ENCODE measurements around the gene PHF11.

The PHF11 gene

DNA sequence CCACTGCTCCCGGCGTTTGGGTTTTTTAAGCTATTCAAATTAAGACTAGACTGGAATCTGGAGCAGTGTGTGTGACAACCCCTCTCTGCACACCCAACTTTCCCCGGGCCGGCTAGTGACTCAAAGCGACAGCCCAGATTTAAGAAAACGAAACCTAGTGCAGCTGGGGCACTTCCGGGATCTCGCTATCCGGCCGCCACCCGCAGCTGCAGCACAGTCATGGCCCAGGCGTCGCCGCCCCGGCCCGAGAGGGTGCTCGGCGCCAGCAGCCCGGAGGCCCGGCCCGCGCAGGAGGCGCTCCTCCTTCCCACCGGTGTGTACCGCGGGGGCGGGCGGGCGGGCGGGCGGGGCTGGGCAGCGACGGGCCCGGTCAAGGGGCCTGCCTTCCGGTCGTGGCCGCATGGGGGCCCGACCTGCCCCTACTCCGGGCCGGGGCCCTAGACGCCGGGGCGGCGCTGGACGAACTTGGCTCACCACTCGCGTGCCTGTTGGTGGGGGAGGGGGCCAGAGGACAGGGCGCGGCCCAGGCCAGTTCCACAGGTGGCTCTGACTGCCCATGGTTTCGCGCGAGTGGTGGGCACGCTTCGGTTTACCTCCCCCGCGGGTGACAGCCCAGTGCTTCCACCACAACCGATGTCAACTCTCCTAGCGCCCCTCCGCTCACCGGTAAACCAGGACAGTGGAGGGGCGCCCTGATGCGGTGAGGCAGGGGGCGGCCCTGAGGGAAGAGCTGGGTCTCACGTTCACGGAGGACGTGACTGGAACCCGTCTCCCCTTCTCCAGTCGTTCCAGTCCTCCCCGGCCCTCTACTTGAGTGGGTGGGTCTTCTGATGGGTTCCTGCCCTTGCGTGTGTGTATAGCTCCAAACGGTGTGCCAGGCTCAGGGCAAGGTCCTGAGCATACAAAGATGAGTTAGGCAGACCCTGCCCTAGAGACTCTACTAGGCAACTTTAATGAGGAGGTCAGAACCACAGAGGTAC, at the start of gene PHF11:
Gene PHF11 (plus strand): TSS at position 171 of the 980 bp plus-strand sequence. CDS start 49 bp downstream, at position 220.
- peak; percentile 95 for DNase-seq

DNA sequence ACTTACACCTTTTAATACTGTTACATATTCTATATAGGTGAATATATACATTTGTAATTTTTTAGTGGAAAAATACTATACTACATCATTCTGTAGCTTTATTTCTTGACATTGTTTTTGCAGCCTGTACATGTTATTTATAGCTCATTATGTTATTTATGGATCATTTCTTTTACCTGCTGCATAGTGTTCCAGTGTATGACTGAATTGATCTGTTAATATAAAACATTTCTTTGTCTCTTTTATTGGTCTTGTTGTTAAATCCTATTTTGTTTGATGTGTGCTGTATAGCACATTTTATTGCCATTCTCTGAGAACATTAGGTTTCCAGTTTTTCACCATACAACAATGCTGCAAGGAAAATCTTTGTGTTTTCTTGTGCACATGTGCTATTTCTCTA, 49.3 kb upstream of the PHF11 start:
- no peak for DNase-seq

DNA sequence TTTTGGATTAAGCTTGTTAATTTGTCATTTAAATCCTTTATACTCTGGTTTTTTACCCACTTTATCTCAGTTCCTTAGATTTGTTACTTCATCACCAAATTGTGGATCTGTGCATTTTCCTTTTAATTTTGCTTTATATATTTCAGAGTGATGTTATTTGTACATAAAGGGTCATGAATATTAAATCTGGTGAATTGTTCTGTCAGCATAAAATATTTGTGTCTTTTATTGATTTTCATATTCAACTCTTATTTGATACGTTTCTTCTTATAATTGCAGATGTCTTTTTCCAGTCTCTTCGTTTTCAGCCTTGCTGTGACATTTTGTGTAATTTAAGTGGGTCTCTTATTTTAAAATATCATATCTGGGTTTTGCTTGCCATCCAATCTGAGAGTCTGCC, 47.0 kb upstream of the PHF11 start:
- no peak for DNase-seq

DNA sequence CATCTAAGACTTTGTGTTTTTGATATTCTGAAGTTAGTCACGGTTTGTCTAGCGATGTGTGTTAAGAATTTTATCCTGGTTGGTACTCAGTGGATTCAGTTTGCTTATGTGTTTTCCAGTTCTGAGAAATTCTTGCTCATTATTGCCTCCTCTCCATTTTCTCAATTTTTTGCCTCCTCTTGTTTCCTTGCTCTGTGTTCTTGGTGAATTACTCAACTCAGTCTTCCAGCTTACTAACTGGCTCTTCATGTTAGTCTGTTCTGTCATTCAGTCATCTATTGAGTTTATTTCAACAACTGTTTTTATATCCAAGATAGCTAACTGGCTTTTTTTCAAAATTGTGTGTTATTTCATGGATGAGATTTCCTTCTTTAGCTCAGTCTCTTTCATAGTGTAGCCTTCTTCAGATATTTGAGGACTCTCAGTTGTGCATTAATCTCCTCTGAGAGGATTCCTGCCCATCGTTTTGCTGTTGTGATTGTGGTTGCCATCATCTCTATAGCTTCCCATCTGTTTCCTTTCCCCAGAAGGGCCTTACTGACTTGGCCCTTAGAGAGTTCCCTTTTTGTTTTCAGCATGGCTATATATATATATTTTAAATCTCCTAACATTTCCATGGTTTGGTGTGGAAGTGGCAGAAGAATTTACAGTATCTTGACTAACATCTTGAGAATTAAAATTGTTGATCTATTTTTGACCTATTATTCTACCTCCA, 45.5 kb upstream of the PHF11 start:
- DNase-seq, result no peak

DNA sequence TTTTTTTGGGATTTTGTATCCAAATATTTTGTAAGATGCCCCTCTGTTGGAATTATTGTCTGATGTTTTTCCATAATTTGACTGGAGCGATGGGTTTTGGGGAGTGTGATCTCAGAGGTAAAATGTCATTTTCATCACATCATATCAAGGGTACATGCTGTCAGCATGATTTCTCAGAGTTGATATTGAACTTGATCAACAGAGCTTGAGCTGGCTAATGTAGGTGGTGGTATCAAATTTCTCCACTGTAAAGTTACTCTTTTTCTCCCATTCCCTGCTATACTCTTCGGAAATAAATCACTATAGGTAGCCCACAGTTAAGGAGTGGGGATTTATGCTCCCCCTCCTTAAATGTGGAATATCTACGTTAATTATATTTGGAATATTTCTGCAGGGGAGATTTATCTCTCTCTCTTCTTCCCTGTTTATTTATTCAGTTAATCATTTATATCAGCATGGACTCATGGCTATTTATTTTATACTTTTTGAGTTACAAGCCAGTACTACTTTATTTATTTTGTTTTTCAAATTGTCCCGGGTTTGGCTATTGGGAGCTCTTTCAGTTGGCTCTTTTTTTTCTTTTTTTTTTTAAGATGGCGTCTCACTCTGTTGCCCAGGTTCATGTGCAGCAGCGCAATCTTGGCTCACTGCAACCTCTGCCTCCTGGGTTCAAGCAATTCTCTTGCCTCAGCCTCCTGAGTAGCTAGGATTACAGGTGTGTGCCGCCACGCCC, 42.9 kb upstream of the PHF11 start:
- DNase-seq, result no peak

DNA sequence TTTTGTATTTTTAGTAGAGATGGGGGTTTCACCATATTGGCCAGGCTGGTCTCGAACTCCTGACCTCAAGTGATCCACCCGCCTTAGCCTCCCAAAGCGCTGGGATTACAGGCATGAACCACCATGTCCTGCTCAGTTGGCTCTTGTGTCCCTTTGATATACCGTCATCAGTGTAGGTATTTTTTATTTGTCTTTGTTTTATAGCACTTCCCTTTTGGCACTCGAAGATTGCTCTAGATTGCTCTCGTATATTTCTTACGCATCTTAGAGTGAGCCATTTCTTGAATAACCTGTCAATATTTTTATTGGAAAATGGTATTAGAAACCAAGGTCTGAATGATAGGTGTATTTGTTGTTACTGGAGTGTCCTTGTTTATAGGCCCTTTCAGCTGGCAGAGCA, 42.3 kb upstream of the PHF11 start:
- no peak for DNase-seq

DNA sequence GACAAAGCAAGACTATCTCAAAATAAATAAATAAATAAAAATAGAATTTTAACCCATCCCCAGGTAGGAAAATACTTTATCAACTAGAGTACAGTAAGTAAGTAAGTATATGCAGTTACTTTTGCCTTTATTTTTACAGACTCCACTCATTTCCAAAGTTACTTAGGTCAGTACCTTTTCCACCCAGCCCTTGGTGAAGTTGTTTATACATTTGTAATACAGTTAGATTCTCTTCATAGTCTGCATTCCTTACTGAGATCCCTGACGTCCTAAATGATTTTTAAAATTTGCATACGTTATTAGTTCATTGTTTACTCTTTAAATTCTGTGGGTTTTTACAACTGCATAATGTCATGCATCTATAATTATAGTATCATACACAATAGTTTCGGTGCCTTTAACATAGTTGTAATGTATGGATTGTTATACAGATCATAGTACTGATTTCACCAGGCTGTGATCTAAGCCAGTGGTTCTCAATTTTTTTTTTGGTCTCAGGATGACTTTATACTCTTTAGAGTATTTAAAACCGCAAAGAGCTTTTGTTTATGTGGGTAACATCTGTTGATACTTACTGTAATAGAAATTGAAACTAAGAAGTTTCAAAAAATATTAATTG, 41.3 kb upstream of the PHF11 start:
- no peak for DNase-seq

DNA sequence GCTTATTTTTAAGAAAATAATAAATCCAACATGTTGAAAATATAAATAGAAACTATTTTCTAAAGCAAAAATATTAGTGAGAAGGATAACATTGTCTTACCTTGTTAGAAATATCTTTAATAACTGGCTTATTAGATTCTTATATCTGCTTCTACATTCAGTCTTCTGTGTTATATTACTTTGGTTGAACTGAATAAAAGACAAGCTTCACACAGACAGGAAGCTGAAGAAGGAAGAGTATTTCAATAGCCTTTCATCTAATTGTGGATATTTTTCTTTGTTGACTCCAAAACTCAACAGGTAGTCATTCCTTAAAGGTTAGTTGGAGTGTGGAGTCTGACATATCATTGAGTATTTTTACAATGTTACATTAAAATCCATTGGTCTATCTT, 40.8 kb upstream of the PHF11 start:
- DNase-seq, result no peak

DNA sequence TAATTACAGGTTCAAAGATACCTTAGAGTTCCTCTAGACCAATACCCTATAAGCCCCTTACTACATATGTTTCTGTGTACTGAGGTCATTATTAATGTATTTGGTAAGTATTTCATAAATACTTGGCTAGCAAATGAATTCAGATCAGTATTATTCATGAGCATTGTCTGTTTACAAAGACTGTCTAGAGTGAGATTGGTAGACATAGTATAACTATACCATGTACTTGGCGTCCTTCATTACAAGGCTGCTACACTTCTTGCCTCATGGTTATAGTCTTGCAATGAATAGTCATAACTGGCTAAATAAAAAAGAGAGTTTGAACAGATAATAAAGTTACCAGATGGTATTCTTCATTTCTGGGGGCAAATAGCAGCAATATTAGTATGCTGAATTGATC, 39.6 kb upstream of the PHF11 start:
- no peak for DNase-seq

DNA sequence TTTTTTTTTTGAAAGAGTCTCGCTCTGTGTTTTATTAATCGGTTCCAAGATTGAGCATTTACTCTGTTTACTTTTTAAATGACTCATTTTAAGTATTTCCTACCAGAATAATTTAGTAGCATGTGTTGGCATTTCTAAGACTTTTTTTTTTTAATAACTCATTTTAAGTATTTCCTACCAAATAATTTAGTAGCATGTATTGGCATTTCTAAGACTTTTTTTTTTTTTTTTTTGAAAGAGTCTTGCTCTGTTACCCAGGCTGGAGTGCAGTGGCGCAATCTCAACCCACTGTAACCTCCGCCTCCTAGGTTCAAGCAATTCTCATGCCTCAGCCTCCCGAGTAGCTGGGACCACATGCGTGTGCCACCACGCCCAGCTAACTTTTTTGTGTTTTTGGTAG, 38.5 kb upstream of the PHF11 start:
- no peak for DNase-seq

DNA sequence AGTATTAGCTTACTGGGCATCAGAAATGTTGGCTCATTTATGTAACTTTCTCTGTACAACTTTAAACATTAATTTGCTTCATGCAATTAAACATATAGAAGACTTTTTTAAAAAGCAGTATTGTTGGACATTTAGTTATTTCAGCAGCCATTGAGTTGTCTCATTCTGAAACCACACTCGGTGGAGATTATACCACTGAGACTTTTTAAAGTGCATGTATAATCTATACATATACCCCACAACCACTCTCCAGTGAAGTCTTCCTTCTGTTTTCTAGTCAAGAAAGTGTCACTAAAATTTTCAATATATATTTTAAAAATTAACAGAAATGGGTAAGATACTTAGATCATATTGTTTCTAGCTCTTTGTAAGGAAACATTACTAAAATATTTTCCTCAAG, 36.2 kb upstream of the PHF11 start:
- DNase-seq, result no peak

DNA sequence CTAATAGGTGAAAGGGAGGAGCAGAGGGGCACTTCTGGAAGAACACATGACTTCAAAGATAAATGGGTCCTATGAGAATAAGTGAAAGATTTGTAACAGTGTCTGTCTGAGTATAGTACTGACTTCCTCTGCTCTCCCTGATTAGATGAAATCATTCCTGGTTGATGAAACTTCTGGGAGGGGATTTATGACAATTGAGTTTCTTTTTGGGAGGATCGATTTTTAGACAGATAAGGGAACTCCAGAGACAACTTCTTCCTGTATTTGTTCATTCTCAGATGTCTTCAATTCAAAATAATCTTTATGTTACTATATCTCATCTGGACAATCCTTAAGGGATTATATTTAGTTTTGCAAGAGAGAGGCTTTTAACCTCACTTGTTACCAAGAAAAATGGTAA, 31.7 kb upstream of the PHF11 start:
- DNase-seq, result no peak

DNA sequence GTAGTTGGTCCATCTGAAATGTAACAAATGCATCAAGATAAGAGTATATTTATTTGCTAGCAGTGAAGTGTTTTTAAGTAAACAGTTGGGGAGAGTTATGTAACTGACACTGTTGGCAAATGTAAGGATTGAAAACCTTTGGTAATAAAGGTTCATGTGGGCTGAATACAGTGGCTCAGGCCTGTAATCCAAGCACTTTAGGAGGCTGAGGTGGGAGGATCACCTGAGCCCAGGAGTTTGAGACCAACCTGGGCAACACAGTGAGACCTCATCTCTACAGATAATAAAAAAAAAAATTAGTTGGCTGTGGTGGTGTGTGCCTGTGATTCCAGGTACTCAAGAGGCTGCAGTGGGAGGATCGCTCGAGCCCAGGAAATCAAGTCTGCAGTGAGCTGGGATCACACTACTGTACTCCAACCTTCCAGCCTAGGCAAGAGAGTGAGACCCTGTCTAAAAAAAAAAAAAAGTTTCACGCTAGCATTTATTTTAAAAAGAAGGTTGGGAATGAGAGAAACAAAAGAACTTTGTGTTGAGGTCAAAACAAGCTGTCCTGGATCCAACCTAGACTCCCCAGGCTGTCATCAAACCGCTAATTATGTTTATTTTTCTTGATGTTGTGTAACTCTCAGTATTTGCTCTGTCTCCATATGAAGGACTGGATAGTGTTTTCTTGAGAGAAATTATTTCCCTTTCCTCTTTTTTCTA, 31.0 kb upstream of the PHF11 start:
- DNase-seq, result no peak

DNA sequence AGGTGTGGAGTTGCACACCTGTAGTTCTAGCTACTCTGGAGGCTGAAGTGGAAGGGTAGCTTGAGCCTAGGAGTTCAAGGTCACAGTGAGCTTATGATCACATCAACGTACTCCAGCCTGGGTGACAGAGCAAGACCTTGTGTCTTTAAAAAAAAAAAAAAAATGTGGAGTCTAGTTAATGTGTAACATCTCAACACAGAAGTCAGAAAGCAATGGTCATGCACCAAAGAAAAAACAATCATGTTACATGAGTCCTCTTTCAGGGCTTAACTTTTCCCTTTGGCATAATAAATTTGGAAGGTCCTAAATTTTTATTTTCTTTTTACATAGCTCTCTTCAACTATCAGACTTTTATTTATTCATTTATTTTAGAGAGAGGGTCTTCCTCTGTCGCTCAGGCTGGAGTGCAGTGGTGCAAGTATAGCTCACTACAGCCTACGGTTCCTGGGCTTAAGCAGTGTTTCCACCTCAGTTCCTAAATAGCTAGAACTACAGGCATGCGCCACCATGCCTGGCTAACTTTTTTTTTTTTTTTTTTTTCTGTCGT, 29.4 kb upstream of the PHF11 start:
- DNase-seq, result no peak

DNA sequence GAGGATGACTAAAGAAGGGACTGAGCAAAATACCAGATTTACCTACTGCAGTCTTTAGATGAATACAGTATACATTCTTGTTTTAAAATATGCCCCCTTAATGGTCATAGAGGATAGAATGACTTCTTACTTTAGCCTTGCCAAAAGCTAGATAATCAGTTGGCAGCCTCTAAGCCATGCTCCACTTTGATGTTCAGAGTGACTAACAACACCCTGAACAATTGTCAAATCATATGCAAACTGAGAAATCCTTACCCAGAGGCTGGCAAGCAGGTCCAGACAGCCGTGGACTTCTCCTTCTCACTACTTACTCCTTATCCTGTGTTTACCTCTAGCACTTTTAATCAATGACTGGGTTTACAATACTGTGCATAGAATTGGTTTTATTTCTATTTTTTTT, 23.6 kb upstream of the PHF11 start:
- DNase-seq, result no peak

DNA sequence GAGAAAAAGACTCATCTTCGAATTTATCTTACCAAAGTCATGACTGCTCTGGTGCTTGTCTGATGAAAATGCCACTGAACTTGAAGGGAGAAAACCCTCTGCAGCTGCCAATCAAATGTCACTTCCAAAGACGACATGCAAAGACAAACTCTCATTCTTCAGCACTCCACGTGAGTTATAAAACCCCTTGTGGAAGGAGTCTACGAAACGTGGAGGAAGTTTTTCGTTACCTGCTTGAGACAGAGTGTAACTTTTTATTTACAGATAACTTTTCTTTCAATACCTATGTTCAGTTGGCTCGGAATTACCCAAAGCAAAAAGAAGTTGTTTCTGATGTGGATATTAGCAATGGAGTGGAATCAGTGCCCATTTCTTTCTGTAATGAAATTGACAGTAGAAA, 19.2 kb upstream of the PHF11 start:
- DNase-seq, result no peak

DNA sequence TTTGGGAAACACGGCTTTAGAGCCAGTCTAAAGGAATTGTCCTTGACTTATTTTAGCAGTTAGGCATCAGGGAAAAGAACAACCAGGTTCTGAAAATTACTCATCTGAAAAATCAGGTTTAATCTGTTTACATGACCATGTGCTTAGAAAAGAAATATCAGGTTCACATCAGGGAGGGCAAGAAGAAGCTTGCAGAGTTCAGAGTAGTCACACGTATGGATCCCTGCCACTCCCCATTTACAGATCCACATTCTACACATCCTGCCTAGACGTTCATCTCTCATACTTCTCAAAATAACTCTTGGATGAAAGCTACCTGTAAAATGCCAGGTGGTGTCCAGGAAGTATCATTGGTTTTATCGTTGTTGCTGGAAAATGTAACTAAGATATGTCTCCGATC, 14.0 kb upstream of the PHF11 start:
- DNase-seq, result no peak

DNA sequence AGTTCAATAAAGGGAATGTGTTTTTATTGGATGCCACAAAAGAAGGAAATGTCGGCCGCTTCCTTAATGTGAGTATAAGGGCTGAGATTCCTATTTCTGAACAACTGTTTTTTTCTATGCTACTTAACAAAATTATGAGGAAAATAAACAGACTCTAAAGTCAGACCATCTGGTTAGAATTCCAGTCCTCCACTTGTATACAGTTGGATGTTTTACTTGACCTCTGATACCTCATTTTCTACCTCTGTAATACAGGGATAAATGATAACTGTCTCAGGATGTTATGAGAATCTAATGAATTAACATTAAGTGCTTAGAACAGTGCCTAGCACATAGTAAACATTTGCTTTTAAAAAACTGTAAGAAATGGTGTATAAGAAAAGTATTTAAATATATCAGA, 7.2 kb upstream of the PHF11 start:
- DNase-seq, result no peak

DNA sequence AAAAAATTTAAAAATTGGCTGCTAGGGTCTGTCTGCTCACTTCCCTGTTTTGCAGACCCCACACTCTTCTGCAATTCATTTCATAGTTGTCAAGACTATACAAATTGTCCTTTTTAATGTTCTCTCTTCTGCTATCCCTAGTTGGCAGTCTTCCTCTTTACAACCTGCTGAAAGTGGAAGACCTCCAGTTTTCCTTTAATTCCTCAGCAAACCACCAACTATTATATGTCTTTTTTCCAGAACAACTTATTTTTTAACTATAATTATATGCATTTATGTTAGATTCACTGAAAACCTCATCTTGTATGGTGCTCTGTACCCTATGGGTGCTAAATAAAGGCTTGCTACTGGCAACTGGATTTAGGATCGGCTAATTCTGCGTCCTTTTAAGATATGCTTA, 1.1 kb upstream of the PHF11 start:
- no peak for DNase-seq

DNA sequence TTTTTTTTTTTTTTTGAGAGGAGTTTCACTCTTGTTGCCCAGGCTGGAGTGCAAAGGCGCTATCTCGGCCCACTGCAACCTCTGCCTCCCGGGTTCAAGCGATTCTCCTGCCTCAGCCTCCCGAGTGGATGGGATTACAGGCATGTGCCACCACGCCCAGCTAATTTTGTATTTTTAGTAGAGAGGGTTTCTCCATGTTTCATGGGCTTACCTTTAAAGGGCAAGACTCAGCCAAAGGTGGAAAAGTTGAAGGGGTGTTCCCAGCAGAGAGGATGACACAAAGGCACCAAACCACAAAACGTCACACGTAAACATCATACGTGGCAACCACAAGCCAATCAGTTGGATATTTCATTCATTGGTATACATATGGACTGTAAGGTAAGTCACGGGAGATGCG, 1.1 kb downstream of the PHF11 start:
- DNase-seq, result peak; percentile 81

DNA sequence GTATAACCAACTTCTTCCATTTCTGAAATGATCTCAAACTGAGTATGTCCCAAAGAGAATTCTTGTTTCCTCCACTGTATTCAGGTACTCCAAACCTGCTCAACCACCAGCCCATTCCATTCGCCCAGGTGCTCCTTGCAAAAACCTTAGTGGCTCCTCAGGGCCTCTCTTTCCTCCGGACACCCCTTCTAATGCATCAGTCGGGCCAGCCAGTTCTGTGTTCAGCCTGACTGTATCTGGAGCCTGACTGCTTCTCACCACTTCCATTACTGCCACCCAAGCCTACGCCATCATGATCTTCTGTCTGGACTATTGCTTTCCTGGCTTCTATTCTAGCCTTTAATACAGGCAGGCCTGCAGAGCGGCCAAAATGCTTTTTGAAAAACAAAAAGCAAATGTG, 1.5 kb downstream of the PHF11 start:
- peak; percentile 66 for DNase-seq

DNA sequence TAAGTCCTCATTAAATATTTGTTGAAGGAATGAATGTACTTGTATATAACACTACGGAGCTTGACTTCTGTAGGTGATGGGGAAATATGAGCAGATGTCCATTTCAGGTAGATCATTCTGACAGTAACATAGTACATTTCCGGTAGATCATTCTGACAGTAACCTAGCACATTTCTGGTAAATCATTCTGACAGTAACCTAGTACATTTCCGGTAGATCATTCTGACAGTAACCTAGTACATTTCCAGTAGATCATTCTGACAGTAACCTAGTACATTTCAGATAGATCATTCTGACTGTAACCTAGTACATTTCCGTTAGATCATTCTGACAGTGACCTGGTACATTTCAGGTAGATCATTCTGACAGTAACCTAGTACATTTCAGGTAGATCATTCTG, 2.5 kb downstream of the PHF11 start:
- DNase-seq, result no peak

Data from activated effector memory CD4-positive, alpha-beta T cell treated with anti-CD3 and anti-CD28 coated beads, Interleukin-2, amount 50 U/mL, for 16 hours (primary cell).